Activated CD8-positive, alpha-beta T cell treated with anti-CD3 and anti-CD28 coated beads for 36 hours (primary cell): ENCODE results near the gene ANKRD13B. TPM values are rescaled to one million over a fixed set of nuclear protein-coding genes. Genes with fewer than 3 reads are reported as not detected.

ENCODE experiments used
- ATAC-seq: fragments of 200-7000 bp; cut with Tn5 transposase; one replicate; pipeline ENCODE4 v1.10.0; 2021; ENCODE audit warnings: mild to moderate bottlenecking, moderate library complexity
- CTCF ChIA-PET: fragments of 350-600 bp; sonication (Branson Sonifier 250); formaldehyde crosslinking; loops from one replicate; lab custom pipeline; 2021; ENCODE audit warnings: antibody characterized with exemption; lab: Charles Lee
- POLR2A ChIA-PET: fragments of 350-600 bp; sonication (Branson Sonifier 250); formaldehyde crosslinking; loops from one replicate; lab custom pipeline; 2021; ENCODE audit warnings: antibody characterized with exemption; lab: Charles Lee
- DNase-seq: peaks from one replicate; pipeline ENCODE4 v3.0.0-alpha.2; 2020
- H3K27ac Mint-ChIP-seq: one replicate; pipeline ENCODE4 v1.8.0; 2021; ENCODE audit warnings: mild to moderate bottlenecking, mixed read lengths
- H3K27me3 Mint-ChIP-seq: one replicate; pipeline ENCODE4 v1.8.0; 2021; ENCODE audit warnings: mixed read lengths
- H3K36me3 Mint-ChIP-seq: one replicate; pipeline ENCODE4 v1.8.0; 2021; ENCODE audit warnings: low read depth, mixed read lengths
- H3K4me1 Mint-ChIP-seq: one replicate; pipeline ENCODE4 v1.8.0; 2021; ENCODE audit warnings: low read depth, mixed read lengths
- H3K4me3 Mint-ChIP-seq: one replicate; pipeline ENCODE4 v1.8.0; 2021; ENCODE audit warnings: mild to moderate bottlenecking, moderate library complexity, mixed read lengths
- H3K9me3 Mint-ChIP-seq: one replicate; pipeline ENCODE4 v1.8.0; 2021; ENCODE audit warnings: mixed read lengths
- intact Hi-C: fragments of 100-400 bp; cut with micrococcal nuclease; formaldehyde crosslinking; loops from one replicate; pipeline ENCODE4 v1.10.0; 2022
- total RNA-seq, 2 experiments: library from RNA; stranded (reverse); gene quantifications; one replicate each; pipeline ENCODE4 v1.2.3, GENCODE V29; 2021
- TF ChIP-seq, protein P1 (sequence below): fragments of 200-600 bp; IDR thresholded peaks from one replicate; pipeline ENCODE4 v1.8.0; 2022; ENCODE audit warnings: antibody characterized with exemption, mild to moderate bottlenecking

Gene ANKRD13B
- total RNA-seq, 2 experiments from 2014 or later, result 22.8 to 22.9 TPM

DNA sequence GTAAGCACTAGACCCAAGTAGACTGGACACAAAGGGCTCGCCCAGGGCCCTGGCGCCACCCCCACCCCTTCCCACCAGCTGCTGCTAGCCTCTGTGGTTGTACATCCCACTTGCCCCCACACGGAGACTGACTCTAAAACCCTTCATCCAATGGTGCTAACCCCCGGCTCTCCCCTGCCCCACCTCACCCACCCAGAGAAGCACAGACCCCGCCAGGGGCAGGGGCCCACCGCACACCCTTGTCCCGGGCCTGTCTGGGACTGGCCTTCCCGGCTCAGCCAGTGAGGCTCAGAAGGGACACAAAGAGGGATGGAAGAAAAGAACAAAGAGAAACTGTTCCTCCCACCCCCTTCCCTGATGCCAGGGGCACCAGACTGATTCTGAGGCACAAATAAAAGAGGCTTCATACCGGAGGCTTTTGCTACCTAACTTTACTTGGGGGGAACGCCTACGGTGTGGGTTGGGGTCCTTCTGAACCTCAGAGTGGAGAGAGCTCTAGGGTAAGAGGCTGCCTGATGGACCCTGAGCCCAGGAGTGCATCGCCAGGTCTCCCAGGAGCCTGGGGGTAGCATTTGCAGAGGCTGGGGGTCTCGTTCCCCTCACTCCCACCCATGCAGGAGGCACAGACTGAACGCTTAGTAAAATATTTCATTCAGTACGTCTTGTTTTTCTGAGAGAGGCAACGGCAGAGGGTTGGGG is 21.6 kb downstream of the ANKRD13B start:
- Mint-ChIP-seq H3K36me3 (no peaks in the 10 kb centered on the region), H3K27me3 (peaks cover 2% of the 10 kb centered on the region), H3K9me3 (no peaks in the 10 kb centered on the region), H3K4me1 (peaks cover 35% of the 10 kb centered on the region), H3K4me3 (peak overlapping the region; percentile 84), H3K27ac (peak overlapping the region; percentile 49)
- intact Hi-C loops, result loop anchor here (5.0 kb wide), 1 partner anchor 32 kb away; no protein-coding TSS in a partner anchor
- no peak for ATAC-seq
- TF ChIP-seq, protein P1, sequence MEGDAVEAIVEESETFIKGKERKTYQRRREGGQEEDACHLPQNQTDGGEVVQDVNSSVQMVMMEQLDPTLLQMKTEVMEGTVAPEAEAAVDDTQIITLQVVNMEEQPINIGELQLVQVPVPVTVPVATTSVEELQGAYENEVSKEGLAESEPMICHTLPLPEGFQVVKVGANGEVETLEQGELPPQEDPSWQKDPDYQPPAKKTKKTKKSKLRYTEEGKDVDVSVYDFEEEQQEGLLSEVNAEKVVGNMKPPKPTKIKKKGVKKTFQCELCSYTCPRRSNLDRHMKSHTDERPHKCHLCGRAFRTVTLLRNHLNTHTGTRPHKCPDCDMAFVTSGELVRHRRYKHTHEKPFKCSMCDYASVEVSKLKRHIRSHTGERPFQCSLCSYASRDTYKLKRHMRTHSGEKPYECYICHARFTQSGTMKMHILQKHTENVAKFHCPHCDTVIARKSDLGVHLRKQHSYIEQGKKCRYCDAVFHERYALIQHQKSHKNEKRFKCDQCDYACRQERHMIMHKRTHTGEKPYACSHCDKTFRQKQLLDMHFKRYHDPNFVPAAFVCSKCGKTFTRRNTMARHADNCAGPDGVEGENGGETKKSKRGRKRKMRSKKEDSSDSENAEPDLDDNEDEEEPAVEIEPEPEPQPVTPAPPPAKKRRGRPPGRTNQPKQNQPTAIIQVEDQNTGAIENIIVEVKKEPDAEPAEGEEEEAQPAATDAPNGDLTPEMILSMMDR, result no peak
- DNase-seq, result no peak
- POLR2A ChIA-PET, result interaction anchor here (1.3 to 4.2 kb wide), 6 partner anchors 9 to 47 kb away, joined by 3 to 32 read pairs (median 6); partner anchors contain the start of genes ABHD15, ANKRD13B and CORO6
- CTCF ChIA-PET, result interaction anchor here (1.4 to 8.5 kb wide), 8 partner anchors 10 to 316 kb away, joined by 3 to 172 read pairs (median 13); partner anchors contain the start of genes ABHD15, ANKRD13B, GIT1 and SSH2

DNA sequence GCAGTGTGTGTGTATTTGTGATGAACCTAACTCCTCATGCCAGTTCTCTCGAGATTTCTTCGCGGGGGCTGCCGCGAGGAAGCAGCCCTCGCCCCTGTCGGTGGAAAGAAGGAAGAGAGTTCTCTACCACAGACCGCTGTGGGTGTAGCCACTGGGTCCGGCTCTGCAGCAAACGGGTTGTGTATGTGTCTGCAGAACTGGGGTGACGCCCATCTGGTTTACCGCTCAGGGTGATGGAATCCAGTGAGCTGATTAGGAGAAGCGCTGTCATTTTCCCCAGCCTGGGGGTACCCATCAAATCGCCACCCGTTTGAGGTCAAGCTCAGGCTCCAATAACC is 22.1 kb downstream of the ANKRD13B start:
- ChIA-PET POLR2A (interaction anchor here (0.9 to 4.2 kb wide), 6 partner anchors 23 to 145 kb away, joined by 3 to 32 read pairs (median 4); partner anchors contain the start of gene ANKRD13B), CTCF (interaction anchor here (0.9 to 8.5 kb wide), 12 partner anchors 8 to 316 kb away, joined by 3 to 172 read pairs (median 11); partner anchors contain the start of genes ABHD15, ANKRD13B, GIT1 and SSH2)
- H3K4me1 Mint-ChIP-seq, result peaks cover 35% of the 10 kb centered on the region
- H3K27me3 Mint-ChIP-seq, result peaks cover 2% of the 10 kb centered on the region
- no peaks in the 10 kb centered on the region for H3K36me3 Mint-ChIP-seq
- H3K4me3 Mint-ChIP-seq, result peak overlapping the region; percentile 84
- H3K27ac Mint-ChIP-seq, result peak overlapping the region; percentile 49
- intact Hi-C loops, result loop anchor here (5.0 kb wide), 1 partner anchor 33 kb away; no protein-coding TSS in a partner anchor
- no peaks in the 10 kb centered on the region for H3K9me3 Mint-ChIP-seq
- DNase-seq (peak; percentile 80), ATAC-seq (peak; percentile 15)
- TF ChIP-seq, protein P1, result peak; percentile 21

DNA sequence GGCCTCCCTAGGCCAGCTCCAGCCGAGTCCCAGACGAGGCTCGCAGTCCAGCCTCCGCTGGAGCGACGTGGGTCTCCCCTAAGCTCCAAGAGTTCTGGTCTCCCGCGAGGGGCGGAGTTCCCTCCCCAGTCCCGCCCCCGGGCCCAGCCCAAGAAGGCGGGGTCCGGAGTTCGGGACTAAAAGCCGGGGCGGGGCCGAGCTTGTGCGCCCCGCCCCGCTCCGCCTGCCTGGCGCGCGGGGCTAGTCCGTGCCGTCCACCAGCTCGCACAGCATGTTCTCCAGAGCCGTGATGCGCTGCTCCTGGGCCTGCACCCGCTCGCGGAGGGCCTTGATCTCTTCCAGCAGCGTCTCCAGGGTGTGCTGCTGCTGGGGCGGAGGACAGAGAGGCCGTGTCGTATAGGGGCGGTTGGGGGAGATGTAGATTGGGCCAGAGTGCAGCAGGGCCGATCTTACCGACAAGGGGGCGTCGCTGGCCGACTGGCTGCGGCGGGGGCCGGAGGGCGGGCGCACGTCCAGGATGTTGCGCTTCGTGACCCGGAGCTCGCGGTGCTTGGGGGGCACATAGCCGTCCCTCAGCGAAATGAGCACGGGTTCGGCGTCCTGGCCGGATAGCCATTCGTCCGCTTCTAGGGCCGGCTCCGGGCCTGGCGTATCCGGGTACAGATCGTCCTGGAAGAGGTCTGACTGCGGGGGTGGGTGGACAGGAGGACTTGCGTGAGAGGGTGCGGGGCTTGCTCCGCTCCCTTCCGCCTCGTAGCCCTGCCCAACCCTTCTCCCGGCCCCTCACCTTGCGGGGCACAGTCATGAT is 22.8 kb downstream of the ANKRD13B start:
- Mint-ChIP-seq H3K4me1 (peaks cover 35% of the 10 kb centered on the region), H3K9me3 (no peaks in the 10 kb centered on the region), H3K4me3 (peak overlapping the region; percentile 84), H3K27me3 (peaks cover 2% of the 10 kb centered on the region), H3K27ac (peak overlapping the region; percentile 67), H3K36me3 (no peaks in the 10 kb centered on the region)
- intact Hi-C loops, result loop anchor here (5.0 kb wide), 1 partner anchor 33 kb away; no protein-coding TSS in a partner anchor
- CTCF ChIA-PET, result interaction anchor here (0.9 to 8.5 kb wide), 17 partner anchors 9 to 467 kb away, joined by 3 to 172 read pairs (median 8); partner anchors contain the start of genes ABHD15, ANKRD13B, GIT1 and SSH2
- peak; percentile 58 for ATAC-seq
- TF ChIP-seq, protein P1, result no peak
- POLR2A ChIA-PET, result interaction anchor here (0.9 to 4.2 kb wide), 10 partner anchors 9 to 471 kb away, joined by 3 to 32 read pairs (median 3); partner anchors contain the start of gene ANKRD13B
- DNase-seq, result peak; percentile 87

DNA sequence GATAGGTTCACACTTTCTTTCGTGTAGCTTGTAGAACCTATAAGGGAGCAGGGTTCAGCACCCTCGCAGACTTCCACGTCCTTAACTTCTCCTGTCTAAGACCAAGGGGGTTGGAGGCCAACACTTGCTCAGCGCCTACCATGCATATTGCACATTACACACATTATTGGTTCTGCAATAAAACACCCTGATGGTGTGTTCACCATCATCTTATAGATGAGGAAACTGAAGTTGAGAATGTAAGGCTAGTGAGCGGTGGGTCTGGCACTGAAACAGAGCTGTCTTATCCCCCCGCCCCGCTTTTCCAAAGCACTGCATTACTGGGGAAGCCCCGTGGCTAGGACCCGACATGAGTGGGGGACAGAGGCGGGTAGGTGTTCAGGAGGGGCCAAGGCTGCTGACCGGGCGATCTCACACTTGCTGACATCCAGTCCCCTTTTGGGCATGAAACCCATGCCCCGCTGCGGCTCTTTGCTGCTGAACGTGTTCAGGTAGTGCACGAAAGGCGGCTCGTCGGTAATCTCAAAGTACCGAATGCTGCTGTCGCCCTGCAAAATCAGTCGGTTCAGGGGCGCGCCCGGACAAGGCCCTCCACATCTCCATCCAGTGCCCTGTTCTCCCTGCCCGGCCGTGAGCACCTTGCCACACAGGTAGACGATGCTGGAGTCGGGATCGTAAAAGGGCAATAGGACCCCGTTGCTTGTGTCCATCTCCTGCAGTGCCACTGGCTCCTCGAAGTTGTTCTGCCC is 23.5 kb downstream of the ANKRD13B start:
- TF ChIP-seq, protein P1, result no peak
- Mint-ChIP-seq H3K9me3 (no peaks in the 10 kb centered on the region), H3K27ac (no peak overlapping the region), H3K4me1 (peaks cover 35% of the 10 kb centered on the region), H3K4me3 (peak overlapping the region; percentile 84), H3K27me3 (peaks cover 2% of the 10 kb centered on the region), H3K36me3 (no peaks in the 10 kb centered on the region)
- DNase-seq, result no peak
- no peak for ATAC-seq
- intact Hi-C loops, result loop anchor here (5.0 kb wide), 1 partner anchor 34 kb away; no protein-coding TSS in a partner anchor
- POLR2A ChIA-PET, result interaction anchor here (1.0 to 4.2 kb wide), 24 partner anchors 8 to 470 kb away, joined by 3 to 32 read pairs (median 6); partner anchors contain the start of genes ANKRD13B and TP53I13
- CTCF ChIA-PET, result interaction anchor here (0.7 to 8.5 kb wide), 34 partner anchors 8 to 468 kb away, joined by 3 to 172 read pairs (median 6); partner anchors contain the start of genes ABHD15, ANKRD13B, GIT1 and SSH2
